Bronchial epithelial cell (primary cell): ENCODE results near the gene PTCRA. TPM values are rescaled to one million over a fixed set of nuclear protein-coding genes. Genes with fewer than 3 reads are reported as not detected.
A peak's percentile ranks its signal among the peaks of the same experiment; 100 is the strongest.

Source experiments
- DNase-seq: peaks from one replicate; pipeline ENCODE4 v3.0.0-alpha.2; 2010; ENCODE audit warnings: low read depth
- FAIRE-seq: peaks from 2 replicates; lab custom pipeline; 2011; peaks lifted over from hg19 to GRCh38; lab: Jason Lieb, UNC
- H3K27me3 ChIP-seq: 2 replicates; pipeline ENCODE4 v1.5.1; 2011; ENCODE audit warnings: low read length; ENCODE audit not compliant: control insufficient read depth, insufficient read depth
- H3K36me3 ChIP-seq: 2 replicates; pipeline ENCODE4 v1.5.1; 2011; ENCODE audit warnings: low read length; ENCODE audit not compliant: control insufficient read depth, insufficient read depth
- H3K4me3 ChIP-seq: 2 replicates; pipeline ENCODE4 v1.5.1; 2011; ENCODE audit warnings: mild to moderate bottlenecking, low read depth, low read length, control low read depth
- total RNA-seq: library from RNA; depleted of rRNA; stranded (reverse); fragments of >200 nt; gene quantifications from 2 replicates; pipeline ENCODE4 v1.2.1, GENCODE V29; 2014
- TF ChIP-seq, protein P1 (sequence below): IDR thresholded peaks from 2 replicates; pipeline ENCODE4 v1.5.1; 2011; ENCODE audit warnings: mild to moderate bottlenecking, moderate library complexity, low read length, control low read depth, inconsistent platforms; ENCODE audit not compliant: insufficient read depth, severe bottlenecking

PTCRA gene
- total RNA-seq, 1 donor from 2014 or later, result not detected

DNA sequence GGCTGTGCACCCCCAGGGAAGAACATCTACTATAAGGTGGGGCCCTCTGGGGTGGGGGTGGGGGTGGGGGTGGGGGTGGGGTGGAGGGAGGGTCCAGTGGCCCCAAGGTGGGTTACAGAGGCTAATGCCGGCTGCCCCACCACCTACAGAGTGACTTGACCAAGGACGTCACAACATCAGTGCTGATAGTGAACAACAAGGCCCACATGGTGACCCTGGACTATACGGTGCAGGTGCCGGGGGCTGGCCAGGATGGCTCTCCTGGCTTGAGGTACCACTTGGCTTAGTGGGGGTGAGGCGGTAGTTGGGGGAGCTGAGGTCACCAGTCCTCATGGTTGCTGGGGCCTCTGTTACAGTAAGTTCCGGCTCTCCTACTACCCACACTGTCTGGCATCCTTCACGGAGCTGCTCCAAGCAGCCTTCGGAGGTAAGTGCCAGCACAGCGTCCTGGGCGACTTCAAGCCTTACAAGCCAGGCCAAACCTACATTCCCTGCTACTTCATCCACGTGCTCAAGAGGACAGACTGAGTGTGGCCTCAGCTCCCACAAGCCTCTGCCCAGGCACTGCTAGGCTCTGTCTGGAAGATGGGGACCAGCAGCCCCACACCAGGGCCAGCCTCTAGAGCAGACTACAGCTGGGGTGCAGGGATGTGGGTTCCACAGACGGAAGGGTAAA is 47.5 kb downstream of the PTCRA start:
- peaks cover 24% of the 10 kb centered on the region for H3K36me3 ChIP-seq
- no peak overlapping the region for H3K4me3 ChIP-seq
- TF ChIP-seq, protein P1, sequence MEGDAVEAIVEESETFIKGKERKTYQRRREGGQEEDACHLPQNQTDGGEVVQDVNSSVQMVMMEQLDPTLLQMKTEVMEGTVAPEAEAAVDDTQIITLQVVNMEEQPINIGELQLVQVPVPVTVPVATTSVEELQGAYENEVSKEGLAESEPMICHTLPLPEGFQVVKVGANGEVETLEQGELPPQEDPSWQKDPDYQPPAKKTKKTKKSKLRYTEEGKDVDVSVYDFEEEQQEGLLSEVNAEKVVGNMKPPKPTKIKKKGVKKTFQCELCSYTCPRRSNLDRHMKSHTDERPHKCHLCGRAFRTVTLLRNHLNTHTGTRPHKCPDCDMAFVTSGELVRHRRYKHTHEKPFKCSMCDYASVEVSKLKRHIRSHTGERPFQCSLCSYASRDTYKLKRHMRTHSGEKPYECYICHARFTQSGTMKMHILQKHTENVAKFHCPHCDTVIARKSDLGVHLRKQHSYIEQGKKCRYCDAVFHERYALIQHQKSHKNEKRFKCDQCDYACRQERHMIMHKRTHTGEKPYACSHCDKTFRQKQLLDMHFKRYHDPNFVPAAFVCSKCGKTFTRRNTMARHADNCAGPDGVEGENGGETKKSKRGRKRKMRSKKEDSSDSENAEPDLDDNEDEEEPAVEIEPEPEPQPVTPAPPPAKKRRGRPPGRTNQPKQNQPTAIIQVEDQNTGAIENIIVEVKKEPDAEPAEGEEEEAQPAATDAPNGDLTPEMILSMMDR, result no peak
- no peak for FAIRE-seq
- no peak for DNase-seq
- no peaks in the 10 kb centered on the region for H3K27me3 ChIP-seq

DNA sequence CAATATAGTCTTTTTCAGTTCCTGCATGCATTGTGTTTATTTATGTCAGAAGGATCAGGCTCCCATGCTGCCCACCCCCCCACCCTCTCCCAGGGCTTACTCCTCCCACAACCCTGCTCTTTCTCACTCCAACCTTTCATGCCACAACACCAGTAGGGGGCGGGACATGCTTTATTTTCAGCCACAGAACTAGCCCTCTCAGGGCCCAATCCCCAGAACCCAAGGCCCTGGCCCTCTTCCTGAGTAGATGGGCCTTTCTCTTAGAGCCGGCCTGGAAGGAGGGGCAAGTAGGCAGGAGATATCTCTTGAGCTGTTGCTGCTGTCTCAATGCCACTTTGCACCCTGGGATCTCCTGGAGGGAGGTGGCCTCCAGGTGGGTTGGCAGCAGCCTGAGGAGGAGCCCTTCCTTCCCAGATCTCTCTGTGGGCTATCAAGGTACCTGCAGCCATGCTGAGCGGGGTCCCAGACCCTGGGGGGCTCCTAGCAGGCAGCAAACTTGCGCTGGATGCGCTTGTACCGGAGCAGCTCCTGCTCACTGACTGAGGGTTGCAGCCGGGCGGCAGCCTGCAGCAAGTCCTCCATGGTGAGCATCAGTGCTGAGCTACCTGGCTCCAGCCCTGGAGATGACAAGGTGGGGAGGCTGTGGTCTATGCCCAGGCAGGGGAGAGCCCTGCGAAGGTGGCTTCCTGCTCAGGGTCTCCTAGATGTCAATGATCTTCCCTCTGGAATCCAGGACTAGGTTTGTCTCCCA is 48.2 kb downstream of the PTCRA start:
- H3K4me3 ChIP-seq, result no peak overlapping the region
- no peak for FAIRE-seq

DNA sequence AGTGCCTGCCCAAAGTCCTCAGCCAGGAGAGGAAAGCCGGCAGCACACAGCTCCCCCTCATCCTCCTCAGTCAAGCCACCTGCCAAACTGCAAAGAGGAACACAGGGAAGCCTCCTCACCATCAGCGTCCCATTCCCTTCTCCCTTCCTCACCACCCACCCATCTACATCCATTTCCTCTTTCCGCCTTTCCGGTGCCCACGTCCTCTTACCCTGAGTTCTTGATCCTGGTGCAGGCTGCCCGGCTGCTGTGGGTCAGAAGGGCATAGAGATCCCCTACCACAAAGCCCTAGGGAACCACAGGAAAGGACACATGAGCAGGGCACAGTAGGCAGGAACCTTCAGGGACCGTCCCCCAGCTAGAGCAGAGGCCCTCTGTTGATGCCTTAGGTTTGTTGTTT is 50.7 kb downstream of the PTCRA start:
- no peak for FAIRE-seq
- peaks cover 31% of the 10 kb centered on the region for H3K36me3 ChIP-seq

More for the DNA sequence above, 48.2 kb downstream of the PTCRA start:
- peak; percentile 33 for DNase-seq
- Histone ChIP-seq H3K36me3 (peaks cover 27% of the 10 kb centered on the region), H3K27me3 (no peaks in the 10 kb centered on the region)
- TF ChIP-seq, protein P1, result peak; percentile 27

DNA sequence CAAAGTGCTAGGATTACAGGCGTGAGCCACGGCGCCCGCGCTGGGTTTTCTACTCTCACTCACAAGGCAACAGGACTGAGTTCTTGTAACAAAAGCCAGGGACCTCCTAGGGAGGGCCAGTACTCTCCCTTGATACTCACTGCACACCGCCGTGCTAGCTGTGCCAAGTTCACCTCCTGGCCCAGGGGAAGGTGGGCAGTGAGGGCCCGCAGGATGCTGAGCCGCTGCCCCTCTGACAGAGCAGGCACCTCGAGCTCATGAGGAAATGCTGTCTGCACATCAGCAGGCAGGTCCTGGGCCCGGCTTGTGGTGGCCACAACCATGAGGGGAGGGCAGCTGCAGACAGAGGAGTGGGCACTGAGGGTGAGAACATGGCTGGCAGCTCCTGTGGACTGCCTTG is 51.4 kb downstream of the PTCRA start:
- H3K4me3 ChIP-seq, result no peak overlapping the region
- H3K36me3 ChIP-seq, result peaks cover 31% of the 10 kb centered on the region
- no peaks in the 10 kb centered on the region for H3K27me3 ChIP-seq
- FAIRE-seq (no peak), DNase-seq (no peak)
- TF ChIP-seq, protein P1, result no peak

More for the DNA sequence above, 50.7 kb downstream of the PTCRA start:
- no peak for DNase-seq
- H3K4me3 ChIP-seq, result no peak overlapping the region
- TF ChIP-seq, protein P1, result no peak
- no peaks in the 10 kb centered on the region for H3K27me3 ChIP-seq

DNA sequence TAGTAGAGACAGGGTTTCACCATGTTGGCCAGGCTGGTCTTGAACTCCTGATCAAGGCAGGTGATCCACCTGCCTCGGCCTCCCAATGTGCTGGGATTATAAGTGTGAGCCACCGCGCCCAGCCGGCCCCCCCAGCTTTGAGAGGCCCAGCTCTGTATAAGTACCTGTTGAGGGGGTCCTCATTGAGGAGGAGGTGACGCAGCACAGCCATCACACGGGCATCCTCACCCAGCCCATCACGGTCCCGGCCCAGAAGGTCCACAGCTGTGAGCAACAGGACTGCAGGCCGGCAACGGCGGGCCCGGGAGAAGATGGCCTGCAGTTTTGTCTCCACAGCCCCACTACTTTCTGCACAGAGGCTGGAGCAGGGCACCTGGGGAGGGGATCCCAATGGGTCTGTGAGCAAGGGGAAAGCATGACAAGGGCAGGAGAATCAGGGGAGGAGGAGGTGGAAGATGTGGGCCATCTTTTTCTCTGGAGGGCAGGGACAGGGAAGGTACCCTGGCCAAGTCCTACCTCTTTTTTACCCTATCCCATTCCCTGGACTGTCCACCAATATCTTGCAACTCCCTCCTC is 52.4 kb downstream of the PTCRA start:
- DNase-seq, result no peak
- TF ChIP-seq, protein P1, result no peak
- peaks cover 26% of the 10 kb centered on the region for H3K36me3 ChIP-seq
- H3K4me3 ChIP-seq, result no peak overlapping the region
- no peaks in the 10 kb centered on the region for H3K27me3 ChIP-seq
- FAIRE-seq, result no peak
